Stimulated activated CD4-positive, alpha-beta T cell treated with anti-CD3 and anti-CD28 coated beads, Interleukin-15, amount 100 ng/mL, for 48 hours (primary cell): ENCODE measurements around the gene GUCY2C.
"Not testable (repeated sequence)": the region's sequence is repeated elsewhere in the genome, so short reads cannot be mapped to it uniquely, and the experiment has no call there.

Source experiments
- DNase-seq, 2 donors: peaks; one replicate each; pipeline ENCODE4 v3.0.0-alpha.2; 2020; ENCODE audit warnings: low read depth in 2 of 2

The GUCY2C gene

GRCh38 chr12:14682231-14682630, 14.2 kb downstream of the GUCY2C start:
- not testable (repeated sequence) for DNase-seq

GRCh38 chr12:14681625-14682024, 14.8 kb downstream of the GUCY2C start:
- DNase-seq = no peak

- no peak for DNase-seq
Observed at GRCh38 chr12:14681190-14681589, 15.2 kb downstream of the GUCY2C start.

GRCh38 chr12:14678547-14679150, 17.8 kb downstream of the GUCY2C start:
- DNase-seq = no peak

GRCh38 chr12:14668591-14668990, 27.8 kb downstream of the GUCY2C start:
- no peak for DNase-seq

GRCh38 chr12:14665354-14666348, 30.7 kb downstream of the GUCY2C start:
- no peak for DNase-seq

GRCh38 chr12:14664434-14665023, 31.9 kb downstream of the GUCY2C start:
- DNase-seq = peak in 1 of 2 donors; percentile 19

- DNase-seq = no peak
Observed at GRCh38 chr12:14663002-14663401, 33.4 kb downstream of the GUCY2C start.

GRCh38 chr12:14656846-14657245, 39.6 kb downstream of the GUCY2C start:
- DNase-seq = no peak

GRCh38 chr12:14655284-14655683, 41.1 kb downstream of the GUCY2C start:
- no peak for DNase-seq

GRCh38 chr12:14654842-14655241, 41.6 kb downstream of the GUCY2C start:
- no peak for DNase-seq

- DNase-seq = no peak
Observed at GRCh38 chr12:14654416-14654815, 42.0 kb downstream of the GUCY2C start.

GRCh38 chr12:14652483-14652882, 43.9 kb downstream of the GUCY2C start:
- DNase-seq = no peak

GRCh38 chr12:14651371-14651770, 45.0 kb downstream of the GUCY2C start:
- no peak for DNase-seq

- DNase-seq = no peak
Observed at GRCh38 chr12:14650789-14651188, 45.6 kb downstream of the GUCY2C start.

- DNase-seq = no peak
Observed at GRCh38 chr12:14647028-14647750, 49.2 kb downstream of the GUCY2C start.

- no peak for DNase-seq
Observed at GRCh38 chr12:14643251-14643650, 53.1 kb downstream of the GUCY2C start.

- no peak for DNase-seq
Observed at GRCh38 chr12:14638066-14638465, 58.3 kb downstream of the GUCY2C start.

- no peak for DNase-seq
Observed at GRCh38 chr12:14635776-14636175, 60.6 kb downstream of the GUCY2C start.

GRCh38 chr12:14630793-14631192, 65.6 kb downstream of the GUCY2C start:
- DNase-seq = no peak

- peak; percentile 17 to 28 for DNase-seq
Observed at GRCh38 chr12:14629832-14630710, 66.3 kb downstream of the GUCY2C start.
